ENCODE data around the gene AP3B1. TPM values are rescaled to one million over a fixed set of nuclear protein-coding genes. Genes with fewer than 3 reads are reported as not detected.

Gene AP3B1
- polyA plus RNA-seq, 1 of the 3 experiments (the other 2 are of a cell fraction): 18.0 TPM

GRCh38 chr5:78336698-78337097 is 42.2 kb upstream of the AP3B1 start:
- no peak overlapping the region for H3K27ac ChIP-seq (ENCODE audit: low read depth in 2 of 2, low read length in 1 of 2)
- H3K9me3 ChIP-seq: 0 out of 2 replicates have a peak, but pooled peaks cover 9% of the 10 kb centered on the region
- H3K4me2 ChIP-seq: no peak overlapping the region
- ChIA-PET POLR2A (interaction anchor here (0.8 kb wide), 1 partner anchor 24 kb away, joined by 3 read pairs; the partner anchor contains the start of gene SCAMP1), CTCF (no interaction called here)
- TF ChIP-seq PBX3 (IDR thresholded peaks at IDR 0.05) (no peak), FOSL2 (IDR thresholded peaks at IDR 0.05; ENCODE audit: borderline replicate concordance, low read depth) (no peak), MAX (IDR thresholded peaks at IDR 0.05; ENCODE audit: low read depth) (no peak), USF1 (IDR thresholded peaks at IDR 0.05; ENCODE audit: borderline replicate concordance, low read depth) (no peak), IRF3 (IDR thresholded peaks at IDR 0.05; ENCODE audit: low read depth, low read length) (no peak), NRF1 (IDR thresholded peaks at IDR 0.05; ENCODE audit: low read depth, low read length) (no peak), GATA2 (CRISPR knock-in tag; IDR thresholded peaks at IDR 0.05) (no peak), JUND (IDR thresholded peaks at IDR 0.05) (no peak), SMC3 (IDR thresholded peaks at IDR 0.05; ENCODE audit: low read depth, low read length) (no peak), FOXJ3 (CRISPR knock-in tag; IDR thresholded peaks at IDR 0.05) (no peak), RXRA (IDR thresholded peaks at IDR 0.05; ENCODE audit: borderline replicate concordance, low read depth) (no peak), USF2 (IDR thresholded peaks at IDR 0.05; ENCODE audit: borderline replicate concordance, low read depth, low read length) (no peak), RCOR1 (IDR thresholded peaks at IDR 0.05; ENCODE audit: low read length) (no peak), CTCF (IDR thresholded peaks at IDR 0.05) (no peak), EZH2phosphoT487 (IDR thresholded peaks at IDR 0.05; ENCODE audit: borderline replicate concordance, low read depth) (no peak)
- no peaks in the 10 kb centered on the region for H3K9me2 ChIP-seq
- DNase-seq: no peak
- H4K20me1 ChIP-seq (ENCODE audit: insufficient read depth): no peaks in the 10 kb centered on the region
- H3K4me1 ChIP-seq (ENCODE audit: control insufficient read depth in 1 of 2, insufficient read depth in 2 of 2, low read depth in 1 of 2, low read length in 1 of 2): peaks cover 3 to 4% of the 10 kb centered on the region in 2 experiments; a peak in 3 of 4 replicates
- WGBS (ENCODE audit: low lambda C conversion rate): 56% methylated on average over 2 of the region's 2 CpGs
- no peaks in the 10 kb centered on the region for H3K79me2 ChIP-seq (ENCODE audit: insufficient read depth)
- no peaks in the 10 kb centered on the region for H3F3A ChIP-seq (replicated peaks; ENCODE audit: insufficient read depth)
- H2AFZ ChIP-seq (ENCODE audit: low read depth): no peak overlapping the region
- H3K4me3 ChIP-seq (ENCODE audit: low read depth in 2 of 2, low read length in 1 of 2): no peak overlapping the region
- H3K27me3 ChIP-seq (ENCODE audit: insufficient read depth): no peaks in the 10 kb centered on the region
- no peak overlapping the region for H3K9ac ChIP-seq
- no peaks in the 10 kb centered on the region for H3K36me3 ChIP-seq (replicated peaks in 1 of 2; ENCODE audit: control insufficient read depth in 1 of 2, insufficient read depth in 2 of 2, low read length in 1 of 2)
